Measurements from ENCODE around the gene CPN2.
A peak's percentile ranks its signal among the peaks of the same experiment; 100 is the strongest.

Gene CPN2

DNA sequence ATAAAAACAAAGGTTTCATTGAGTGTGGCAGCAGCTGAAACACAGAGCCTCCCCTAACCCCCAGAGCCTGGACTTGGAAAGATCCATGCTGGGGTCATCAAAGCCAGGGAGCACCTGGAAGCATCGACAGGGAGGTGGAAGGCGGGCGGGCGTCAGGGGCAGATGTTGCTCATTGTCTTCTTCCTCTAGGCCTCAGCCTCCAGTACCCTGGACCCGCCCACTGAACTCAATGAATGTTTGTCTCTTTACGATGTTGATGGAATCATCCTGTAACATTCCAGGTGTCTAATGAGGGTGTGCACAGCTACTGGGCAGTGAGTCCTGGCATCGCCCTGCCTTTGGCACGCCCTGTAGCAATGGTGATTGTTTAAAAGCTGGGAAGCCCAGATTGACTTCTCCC is 38.1 kb upstream of the CPN2 start:
- H2AFZ ChIP-seq (ENCODE audit: low read depth, low read length): no peak overlapping the region
- H3K4me3 ChIP-seq (ENCODE audit: insufficient read depth in 1 of 2, low read depth in 1 of 2, low read length in 2 of 2): no peak overlapping the region
- WGBS: 87% methylated on average over 8 of the region's 8 CpGs
- H2BK120ac ChIP-seq (ENCODE audit: low read depth, low read length): no peak overlapping the region
- no peak overlapping the region for H3K4me2 ChIP-seq (ENCODE audit: low read length, poor library complexity, severe bottlenecking)
- no peak overlapping the region for H3K23ac ChIP-seq (ENCODE audit: low read length in 2 of 2)
- H3K4me1 ChIP-seq (ENCODE audit: control insufficient read depth, insufficient read depth, low read depth, low read length): no peaks in the 10 kb centered on the region
- H4K8ac ChIP-seq (ENCODE audit: low read length): no peak overlapping the region
- H2BK15ac ChIP-seq (ENCODE audit: low read depth, poor library complexity, severe bottlenecking): no peak overlapping the region
- peaks cover 13% of the 10 kb centered on the region for H3K9me3 ChIP-seq (ENCODE audit: control insufficient read depth, low read length)
- DNase-seq: no peak
- H3K9ac ChIP-seq (ENCODE audit: low read length): no peak overlapping the region
- H3K18ac ChIP-seq (ENCODE audit: low read depth in 1 of 2, low read length in 2 of 2): no peak overlapping the region
- H2BK5ac ChIP-seq (ENCODE audit: low read depth, low read length, poor library complexity, severe bottlenecking): no peak overlapping the region
- peaks cover 35 to 50% of the 10 kb centered on the region in 2 experiments for H3K27me3 ChIP-seq (ENCODE audit: control insufficient read depth in 1 of 2, insufficient read depth in 1 of 2, low read length in 2 of 2)
- H3K27ac ChIP-seq (ENCODE audit: low read length, poor library complexity, severe bottlenecking): no peak overlapping the region
- no peaks in the 10 kb centered on the region for H3K36me3 ChIP-seq (ENCODE audit: control insufficient read depth in 1 of 2, insufficient read depth in 2 of 2, low read depth in 1 of 2, low read length in 2 of 2)
- H4K91ac ChIP-seq (ENCODE audit: low read length): no peak overlapping the region
- H3K14ac ChIP-seq (ENCODE audit: low read length in 2 of 2): no peak overlapping the region
- H3K4ac ChIP-seq (ENCODE audit: low read depth in 1 of 2, low read length in 2 of 2): no peak overlapping the region
- H3K79me1 ChIP-seq (replicated peaks; ENCODE audit: low read length, poor library complexity, severe bottlenecking): no peaks in the 10 kb centered on the region
- H2BK12ac ChIP-seq (ENCODE audit: low read length in 2 of 2): no peak overlapping the region
- H2AK5ac ChIP-seq (ENCODE audit: low read length, severe bottlenecking): no peak overlapping the region

DNA sequence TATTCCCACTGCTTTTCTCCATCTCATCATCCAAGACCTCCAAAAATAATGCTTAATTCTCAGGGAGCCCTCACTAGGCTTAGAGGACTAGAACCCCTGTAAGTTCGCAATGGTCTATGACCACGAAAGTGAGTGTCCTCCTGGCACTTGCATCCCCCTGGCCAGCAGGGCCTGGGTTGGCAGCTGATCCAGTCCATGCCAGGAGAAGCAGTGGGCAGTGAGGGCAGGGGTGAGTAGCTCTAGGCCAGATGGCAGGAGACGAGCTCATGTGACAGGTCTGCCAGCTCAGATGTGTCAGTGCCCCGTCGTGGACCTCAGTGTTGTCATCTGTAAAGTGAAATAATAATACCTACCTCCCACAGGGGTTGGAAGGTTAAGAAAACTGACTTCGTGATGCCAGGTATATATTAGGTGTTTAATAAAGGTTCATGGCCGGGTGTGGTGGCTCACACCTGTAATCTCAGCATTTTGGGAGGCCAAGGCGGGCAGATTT is 36.8 kb upstream of the CPN2 start:
- Histone ChIP-seq H3K79me1 (replicated peaks; ENCODE audit: low read length, poor library complexity, severe bottlenecking) (no peaks in the 10 kb centered on the region), H3K4me2 (ENCODE audit: low read length, poor library complexity, severe bottlenecking) (no peak overlapping the region), H3K4me3 (ENCODE audit: insufficient read depth in 1 of 2, low read depth in 1 of 2, low read length in 2 of 2) (no peak overlapping the region), H3K36me3 (ENCODE audit: control insufficient read depth in 1 of 2, insufficient read depth in 2 of 2, low read depth in 1 of 2, low read length in 2 of 2) (no peaks in the 10 kb centered on the region), H2AFZ (ENCODE audit: low read depth, low read length) (no peak overlapping the region), H2AK5ac (ENCODE audit: low read length, severe bottlenecking) (no peak overlapping the region), H3K4ac (ENCODE audit: low read depth in 1 of 2, low read length in 2 of 2) (no peak overlapping the region), H3K4me1 (ENCODE audit: control insufficient read depth, insufficient read depth, low read depth, low read length) (no peaks in the 10 kb centered on the region), H3K23ac (ENCODE audit: low read length in 2 of 2) (no peak overlapping the region), H3K9me3 (ENCODE audit: control insufficient read depth, low read length) (peaks cover 13% of the 10 kb centered on the region), H2BK120ac (ENCODE audit: low read depth, low read length) (no peak overlapping the region), H4K91ac (ENCODE audit: low read length) (no peak overlapping the region), H2BK15ac (ENCODE audit: low read depth, poor library complexity, severe bottlenecking) (no peak overlapping the region), H3K9ac (ENCODE audit: low read length) (no peak overlapping the region), H2BK5ac (ENCODE audit: low read depth, low read length, poor library complexity, severe bottlenecking) (no peak overlapping the region), H3K14ac (ENCODE audit: low read length in 2 of 2) (no peak overlapping the region), H4K8ac (ENCODE audit: low read length) (no peak overlapping the region), H2BK12ac (ENCODE audit: low read length in 2 of 2) (no peak overlapping the region), H3K18ac (ENCODE audit: low read depth in 1 of 2, low read length in 2 of 2) (no peak overlapping the region), H3K27me3 (ENCODE audit: control insufficient read depth in 1 of 2, insufficient read depth in 1 of 2, low read length in 2 of 2) (peaks cover 41 to 63% of the 10 kb centered on the region in 2 experiments), H3K27ac (ENCODE audit: low read length, poor library complexity, severe bottlenecking) (no peak overlapping the region)
- WGBS: 93% methylated on average over 4 of the region's 8 CpGs
- no peak for DNase-seq

DNA sequence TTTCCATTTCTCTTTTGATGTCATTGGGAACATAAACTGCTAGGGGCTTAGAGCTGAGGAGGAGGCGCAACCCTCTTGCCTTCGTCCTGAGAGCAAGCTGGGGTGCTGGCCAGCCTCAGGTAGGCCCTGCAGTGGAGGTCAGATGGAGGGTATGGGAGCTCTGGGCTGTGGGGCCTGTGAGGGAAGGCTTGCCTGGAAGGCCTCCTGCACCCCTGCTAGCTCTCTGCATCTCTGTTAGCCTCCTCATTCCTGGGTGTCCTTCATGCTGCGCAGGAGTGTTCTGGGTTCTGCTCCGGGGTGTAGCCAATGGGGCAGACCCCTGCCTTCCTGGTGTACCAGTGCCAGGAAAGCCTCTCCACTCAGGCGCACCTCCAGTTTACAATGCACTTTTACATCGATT is 36.1 kb upstream of the CPN2 start:
- DNase-seq: no peak
- Histone ChIP-seq H3K9me3 (ENCODE audit: control insufficient read depth, low read length) (peaks cover 13% of the 10 kb centered on the region), H3K14ac (ENCODE audit: low read length in 2 of 2) (no peak overlapping the region), H2AFZ (ENCODE audit: low read depth, low read length) (no peak overlapping the region), H3K4me2 (ENCODE audit: low read length, poor library complexity, severe bottlenecking) (no peak overlapping the region), H4K91ac (ENCODE audit: low read length) (no peak overlapping the region), H2BK5ac (ENCODE audit: low read depth, low read length, poor library complexity, severe bottlenecking) (no peak overlapping the region), H3K79me1 (replicated peaks; ENCODE audit: low read length, poor library complexity, severe bottlenecking) (no peaks in the 10 kb centered on the region), H4K8ac (ENCODE audit: low read length) (no peak overlapping the region), H3K27ac (ENCODE audit: low read length, poor library complexity, severe bottlenecking) (no peak overlapping the region), H3K4ac (ENCODE audit: low read depth in 1 of 2, low read length in 2 of 2) (no peak overlapping the region), H2BK15ac (ENCODE audit: low read depth, poor library complexity, severe bottlenecking) (no peak overlapping the region), H3K36me3 (ENCODE audit: control insufficient read depth in 1 of 2, insufficient read depth in 2 of 2, low read depth in 1 of 2, low read length in 2 of 2) (no peaks in the 10 kb centered on the region), H3K4me1 (ENCODE audit: control insufficient read depth, insufficient read depth, low read depth, low read length) (no peaks in the 10 kb centered on the region), H3K27me3 (ENCODE audit: control insufficient read depth in 1 of 2, insufficient read depth in 1 of 2, low read length in 2 of 2) (peaks cover 48 to 62% of the 10 kb centered on the region in 2 experiments), H3K9ac (ENCODE audit: low read length) (no peak overlapping the region), H2BK120ac (ENCODE audit: low read depth, low read length) (no peak overlapping the region), H3K23ac (ENCODE audit: low read length in 2 of 2) (no peak overlapping the region), H2BK12ac (ENCODE audit: low read length in 2 of 2) (peak overlapping the region in 1 of 2 experiments; percentile 1), H3K18ac (ENCODE audit: low read depth in 1 of 2, low read length in 2 of 2) (no peak overlapping the region), H3K4me3 (ENCODE audit: insufficient read depth in 1 of 2, low read depth in 1 of 2, low read length in 2 of 2) (no peak overlapping the region), H2AK5ac (ENCODE audit: low read length, severe bottlenecking) (no peak overlapping the region)
- 96% methylated on average over 6 of the region's 6 CpGs for WGBS

DNA sequence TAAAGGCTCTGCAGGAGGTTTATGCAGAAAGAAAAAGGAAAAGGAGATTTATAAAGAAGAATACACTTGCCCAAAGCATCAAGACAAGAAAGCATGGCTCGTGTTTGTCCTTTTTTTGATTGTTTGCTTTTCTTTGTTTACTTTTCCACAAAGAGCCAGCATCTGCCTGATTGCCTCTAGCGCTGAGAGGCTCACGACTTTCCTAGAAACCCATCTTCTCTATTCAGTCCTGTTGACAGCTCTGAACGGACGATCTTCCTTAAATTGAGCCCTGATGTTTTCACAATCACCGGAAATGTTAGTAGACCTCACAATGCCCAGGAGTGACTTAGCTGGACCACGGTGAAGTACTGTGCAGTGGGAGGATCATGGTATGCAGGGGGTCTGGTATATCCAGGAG is 35.5 kb upstream of the CPN2 start:
- H3K27me3 ChIP-seq (ENCODE audit: control insufficient read depth in 1 of 2, insufficient read depth in 1 of 2, low read length in 2 of 2): peaks cover 49 to 62% of the 10 kb centered on the region in 2 experiments
- no peak overlapping the region for H3K18ac ChIP-seq (ENCODE audit: low read depth in 1 of 2, low read length in 2 of 2)
- H3K14ac ChIP-seq (ENCODE audit: low read length in 2 of 2): no peak overlapping the region
- H3K9me3 ChIP-seq (ENCODE audit: control insufficient read depth, low read length): peaks cover 13% of the 10 kb centered on the region
- H3K4me2 ChIP-seq (ENCODE audit: low read length, poor library complexity, severe bottlenecking): no peak overlapping the region
- H3K4me3 ChIP-seq (ENCODE audit: insufficient read depth in 1 of 2, low read depth in 1 of 2, low read length in 2 of 2): no peak overlapping the region
- no peak overlapping the region for H2BK5ac ChIP-seq (ENCODE audit: low read depth, low read length, poor library complexity, severe bottlenecking)
- H3K4ac ChIP-seq (ENCODE audit: low read depth in 1 of 2, low read length in 2 of 2): no peak overlapping the region
- H2AK5ac ChIP-seq (ENCODE audit: low read length, severe bottlenecking): no peak overlapping the region
- H2BK12ac ChIP-seq (ENCODE audit: low read length in 2 of 2): no peak overlapping the region
- no peak overlapping the region for H3K27ac ChIP-seq (ENCODE audit: low read length, poor library complexity, severe bottlenecking)
- H3K9ac ChIP-seq (ENCODE audit: low read length): no peak overlapping the region
- H3K23ac ChIP-seq (ENCODE audit: low read length in 2 of 2): no peak overlapping the region
- no peak overlapping the region for H2BK120ac ChIP-seq (ENCODE audit: low read depth, low read length)
- no peaks in the 10 kb centered on the region for H3K4me1 ChIP-seq (ENCODE audit: control insufficient read depth, insufficient read depth, low read depth, low read length)
- no peak overlapping the region for H4K8ac ChIP-seq (ENCODE audit: low read length)
- H4K91ac ChIP-seq (ENCODE audit: low read length): no peak overlapping the region
- no peaks in the 10 kb centered on the region for H3K36me3 ChIP-seq (ENCODE audit: control insufficient read depth in 1 of 2, insufficient read depth in 2 of 2, low read depth in 1 of 2, low read length in 2 of 2)
- no peaks in the 10 kb centered on the region for H3K79me1 ChIP-seq (replicated peaks; ENCODE audit: low read length, poor library complexity, severe bottlenecking)
- no peak overlapping the region for H2AFZ ChIP-seq (ENCODE audit: low read depth, low read length)
- 87% methylated on average over 7 of the region's 7 CpGs for WGBS
- no peak for DNase-seq
- no peak overlapping the region for H2BK15ac ChIP-seq (ENCODE audit: low read depth, poor library complexity, severe bottlenecking)

All from mesenchymal stem cell (in vitro differentiated cells and primary cell).